Body of pancreas (tissue), 4 donors: Measurements from ENCODE around the gene FBXO31. TPM values are rescaled to one million over a fixed set of nuclear protein-coding genes. Genes with fewer than 3 reads are reported as not detected.

Source experiments
- ATAC-seq: fragments of 150-250 bp; one replicate; pipeline ENCODE4 v1.9.1; 2016
- DNase-seq, 4 donors: peaks; one replicate each; pipeline ENCODE4 v3.0.0-alpha.2; 2019
- H3K27ac ChIP-seq, 4 donors: fragments of 200-600 bp; sonication (generic); 1 replicate in 3 of 4; 2 replicates in 1 of 4; pipeline versions ENCODE4 v1.5.1 to v1.6.1; 2016 to 2019; ENCODE audit warnings: mild to moderate bottlenecking in 1 of 4, mixed read lengths in 1 of 4, moderate library complexity in 1 of 4
- H3K27me3 ChIP-seq, 2 donors: fragments of 200-600 bp; sonication (generic); one replicate each; pipeline ENCODE4 v1.6.0; 2016; ENCODE audit warnings: mild to moderate bottlenecking in 1 of 2
- H3K36me3 ChIP-seq, 2 donors: fragments of 200-600 bp; sonication (generic); replicated peaks in 1 of 2; 2 replicates each; pipeline ENCODE4 v1.5.1; 2016; ENCODE audit warnings: low read depth in 2 of 2; ENCODE audit not compliant: insufficient read depth in 1 of 2
- H3K4me1 ChIP-seq: fragments of 200-600 bp; sonication (generic); one replicate; pipeline ENCODE4 v1.6.0; 2016
- H3K4me3 ChIP-seq, 2 donors: fragments of 200-600 bp; sonication (generic); 1 replicate in 1 of 2; 2 replicates in 1 of 2; pipeline ENCODE4 v1.5.1; 2016 to 2019
- H3K9me3 ChIP-seq, 3 donors: fragments of 200-600 bp; sonication (generic); 1 replicate in 2 of 3; 2 replicates in 1 of 3; pipeline ENCODE4 v1.5.1; 2016
- CTCF ChIP-seq, 7 experiments: fragments of 450-650 bp in 4 of 7; fragments of 200-600 bp in 3 of 7; sonication (generic) in 3 of 7; IDR thresholded peaks; one replicate each; pipeline ENCODE4 v1.5.1; 2016 to 2019; ENCODE audit warnings: antibody characterized with exemption in 7 of 7
- POLR2A ChIP-seq, 3 donors: fragments of 450-650 bp; IDR thresholded peaks; one replicate each; pipeline ENCODE4 v1.6.1; 2016; ENCODE audit warnings: antibody characterized with exemption in 3 of 3, mild to moderate bottlenecking in 2 of 3
- WGBS, 2 donors: methylation state at CpG; one replicate each; pipeline ENCODE4 v1.1.5; 2017; 5-methylcytosine and 5-hydroxymethylcytosine counted together
- intact Hi-C: fragments of 100-400 bp; cut with DNase I; formaldehyde crosslinking; loops from one replicate; pipeline ENCODE4 v1.15.1; 2023
- total RNA-seq, 2 donors: library from RNA; depleted of rRNA; stranded (reverse); fragments of >200 nt; gene quantifications; one replicate each; pipeline ENCODE4 v1.1.0, GENCODE V29; 2016

FBXO31 gene
- total RNA-seq, 2 donors from 2014 or later = 35.5 to 46.8 TPM

- DNase-seq = peak in 1 of 4 donors; percentile 31
- H3K4me3 ChIP-seq = no peak overlapping the region
- H3K27me3 ChIP-seq = no peaks in the 10 kb centered on the region
- 70 to 71% methylated on average over 5 of the region's 5 CpGs for WGBS, 2 donors
- H3K4me1 ChIP-seq = peaks cover 15% of the 10 kb centered on the region
- no peaks in the 10 kb centered on the region for H3K9me3 ChIP-seq
- peak; percentile 22 for ATAC-seq
- intact Hi-C loops = no loop called here
- no peaks in the 10 kb centered on the region for H3K36me3 ChIP-seq
- H3K27ac ChIP-seq = peak overlapping the region in 1 of 4 donors; percentile 40
- TF ChIP-seq POLR2A (IDR thresholded peaks at IDR 0.05) (no peak), CTCF (IDR thresholded peaks at IDR 0.05) (no peak)
Observed at GRCh38 chr16:87368029-87368770, 15.4 kb downstream of the FBXO31 start.

GRCh38 chr16:87367529-87367928, 16.0 kb downstream of the FBXO31 start:
- H3K27me3 ChIP-seq = no peaks in the 10 kb centered on the region
- H3K36me3 ChIP-seq = no peaks in the 10 kb centered on the region
- no peak overlapping the region for H3K4me3 ChIP-seq
- no peaks in the 10 kb centered on the region for H3K9me3 ChIP-seq
- TF ChIP-seq CTCF (IDR thresholded peaks at IDR 0.05) (no peak), POLR2A (IDR thresholded peaks at IDR 0.05) (no peak)
- no peak for DNase-seq
- peaks cover 15% of the 10 kb centered on the region for H3K4me1 ChIP-seq
- intact Hi-C loops = no loop called here
- no peak overlapping the region for H3K27ac ChIP-seq
- WGBS, 2 donors = 78 to 85% methylated on average over 9 of the region's 9 CpGs
- ATAC-seq = no peak

- Histone ChIP-seq H3K27me3 (no peaks in the 10 kb centered on the region), H3K36me3 (no peaks in the 10 kb centered on the region), H3K4me1 (peaks cover 15% of the 10 kb centered on the region), H3K27ac (no peak overlapping the region), H3K4me3 (no peak overlapping the region), H3K9me3 (no peaks in the 10 kb centered on the region)
- no peak for TF ChIP-seq POLR2A (IDR thresholded peaks at IDR 0.05)
- TF ChIP-seq CTCF (IDR thresholded peaks at IDR 0.05) = no peak
- intact Hi-C loops = no loop called here
- ATAC-seq = no peak
- DNase-seq = no peak
- WGBS, 2 donors = 50 to 80% methylated on average over 1 of the region's 1 CpG
Observed at GRCh38 chr16:87366930-87367329, 16.6 kb downstream of the FBXO31 start.

GRCh38 chr16:87366288-87366687, 17.3 kb downstream of the FBXO31 start:
- Histone ChIP-seq H3K27me3 (no peaks in the 10 kb centered on the region), H3K36me3 (no peaks in the 10 kb centered on the region), H3K4me1 (peaks cover 15% of the 10 kb centered on the region), H3K9me3 (no peaks in the 10 kb centered on the region), H3K4me3 (no peak overlapping the region), H3K27ac (no peak overlapping the region)
- intact Hi-C loops = no loop called here
- no peak for TF ChIP-seq POLR2A (IDR thresholded peaks at IDR 0.05)
- no peak for TF ChIP-seq CTCF (IDR thresholded peaks at IDR 0.05)
- ATAC-seq = no peak
- WGBS, 2 donors = 70 to 73% methylated on average over 4 of the region's 4 CpGs
- DNase-seq = no peak
